ENCODE measurements around the gene SHROOM4.
A peak's percentile ranks its signal among the peaks of the same experiment; 100 is the strongest.

Gene SHROOM4

DNA sequence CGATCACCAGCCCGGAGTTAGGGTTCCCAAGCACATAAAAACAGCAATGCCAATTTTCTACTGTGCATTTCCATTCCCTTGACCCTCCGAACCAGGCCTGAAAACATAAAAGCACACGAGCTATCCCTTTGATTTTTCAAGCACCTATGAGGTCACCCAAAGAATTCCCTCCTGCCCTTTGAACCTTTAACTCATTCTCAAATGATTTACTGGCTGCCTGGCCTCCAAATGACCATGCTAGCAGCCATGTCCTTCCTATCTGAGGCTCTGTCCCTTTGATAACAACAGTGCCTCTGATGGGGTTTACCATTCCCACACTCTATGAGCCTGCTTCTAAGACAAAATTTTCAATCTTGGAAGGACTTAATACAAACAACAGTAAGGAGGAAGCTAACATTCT, 15.2 kb downstream of the SHROOM4 start:
- no peak for DNase-seq (ENCODE audit: extremely low spot score, insufficient read length, low read depth)
- FAIRE-seq, result no peak

DNA sequence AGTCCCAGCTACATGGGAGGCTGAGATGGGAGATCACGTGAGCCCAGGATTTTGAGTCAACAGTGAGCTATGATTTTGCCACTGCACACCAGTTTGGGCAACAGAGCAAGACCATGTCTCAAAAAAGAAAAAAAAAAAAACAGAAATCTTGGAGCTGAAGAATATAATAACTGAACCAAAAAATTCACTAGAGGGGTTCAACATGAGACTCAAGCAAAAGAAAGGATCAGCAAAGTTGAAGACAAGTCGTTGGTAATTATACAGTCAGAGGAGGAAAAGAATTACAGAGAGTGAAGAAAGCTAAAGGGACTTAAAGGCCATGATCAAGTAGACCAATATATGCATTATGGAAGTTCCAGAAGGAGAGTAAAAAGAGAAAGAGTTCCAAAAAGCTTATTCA, 26.9 kb downstream of the SHROOM4 start:
- FAIRE-seq (no peak), DNase-seq (ENCODE audit: extremely low spot score, insufficient read length, low read depth) (no peak)

DNA sequence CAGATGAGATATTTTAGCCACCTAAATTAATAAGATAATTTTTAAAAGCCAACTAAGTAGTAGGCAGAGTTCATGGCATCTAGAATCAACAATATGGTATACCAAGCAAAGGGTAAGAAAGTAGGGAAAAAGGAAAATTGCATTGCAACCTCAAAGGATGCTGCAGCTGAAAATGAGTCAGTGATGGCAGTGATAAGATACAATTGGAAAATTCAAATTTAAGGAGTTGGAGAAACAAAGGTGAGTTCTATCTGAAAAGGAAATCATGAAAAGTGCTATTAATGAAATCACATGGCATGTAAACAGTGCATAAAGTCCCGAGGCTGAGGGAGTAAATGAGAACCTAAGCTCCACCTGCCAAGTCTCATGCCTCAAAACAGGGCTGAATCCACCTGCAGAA, 33.9 kb downstream of the SHROOM4 start:
- no peak for DNase-seq (ENCODE audit: extremely low spot score, insufficient read length, low read depth)
- FAIRE-seq, result no peak

DNA sequence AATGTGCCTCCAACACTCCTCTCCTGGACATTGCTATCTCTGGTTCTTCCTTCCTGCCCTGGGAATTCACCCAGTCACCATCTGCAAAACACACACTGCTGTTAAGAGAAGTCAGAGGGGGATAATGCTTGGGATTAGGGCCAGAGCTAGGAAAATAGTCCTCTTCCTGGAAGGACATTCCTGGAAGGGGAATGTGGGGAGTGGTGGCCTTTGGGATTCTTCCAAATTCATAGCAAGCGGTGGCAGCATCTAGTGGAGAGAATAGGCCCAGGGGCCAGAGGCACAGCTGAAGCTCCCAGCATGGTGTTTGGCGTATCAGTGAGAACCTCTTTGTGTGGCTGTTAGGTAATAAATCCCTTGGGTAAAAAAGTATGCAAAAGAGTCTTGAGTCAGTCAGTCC, 34.3 kb downstream of the SHROOM4 start:
- no peak for DNase-seq (ENCODE audit: extremely low spot score, insufficient read length, low read depth)
- no peak for FAIRE-seq

DNA sequence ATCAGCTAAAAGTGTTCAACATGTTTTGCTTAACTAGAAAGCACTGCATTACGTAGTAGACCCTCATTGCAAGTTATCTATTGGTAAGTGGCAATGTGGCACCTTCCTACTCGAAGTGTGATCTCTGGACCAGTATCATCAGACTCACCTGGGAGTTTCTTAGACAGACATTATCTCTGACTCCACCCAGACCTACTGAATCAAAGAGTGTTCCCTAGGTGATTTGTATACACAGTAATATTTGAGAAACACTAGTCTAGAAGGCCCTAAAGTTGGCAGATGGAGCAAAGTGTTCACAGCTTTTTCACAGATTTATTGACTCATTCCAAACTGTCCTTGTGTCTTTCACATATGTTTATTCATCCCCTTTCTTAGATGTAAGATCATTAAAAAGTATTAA, 35.7 kb downstream of the SHROOM4 start:
- no peak for DNase-seq (ENCODE audit: extremely low spot score, insufficient read length, low read depth)
- no peak for FAIRE-seq

DNA sequence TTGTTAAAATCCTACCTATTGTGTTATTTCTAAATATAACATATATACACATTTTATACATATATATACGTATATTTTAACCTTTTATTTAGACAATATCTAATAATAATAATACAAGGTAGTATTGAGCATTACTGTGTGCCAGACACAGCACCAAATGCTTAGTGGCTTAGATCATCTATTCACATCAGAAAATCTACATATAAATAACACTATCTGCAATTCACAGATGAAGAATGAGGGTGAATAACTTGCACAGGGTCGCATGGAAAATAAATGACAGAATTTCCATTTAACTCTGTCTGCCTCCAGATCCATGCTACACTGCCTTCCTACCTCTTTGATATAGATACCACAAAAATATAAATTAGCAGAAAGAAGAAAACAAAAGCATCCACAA, 37.7 kb downstream of the SHROOM4 start:
- FAIRE-seq (no peak), DNase-seq (ENCODE audit: extremely low spot score, insufficient read length, low read depth) (no peak)

DNA sequence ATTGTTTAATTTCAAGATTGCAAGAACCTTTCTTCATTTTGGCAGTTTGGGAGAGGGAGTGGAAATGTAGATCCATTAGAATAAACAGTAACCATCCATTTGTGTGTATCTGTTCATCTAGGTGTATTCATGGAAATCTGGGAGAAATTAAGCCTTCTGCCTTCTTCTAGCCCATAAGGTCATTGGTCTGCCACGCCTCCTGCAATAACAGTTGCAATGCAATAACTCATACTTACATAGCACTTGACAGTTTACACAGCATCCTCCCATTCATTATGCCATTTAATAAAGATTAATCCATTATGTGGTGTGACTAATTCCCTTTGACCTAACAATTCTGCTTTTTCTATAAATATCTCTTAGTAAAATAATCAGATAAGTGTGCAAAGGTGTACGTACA, 42.6 kb downstream of the SHROOM4 start:
- FAIRE-seq (no peak), DNase-seq (ENCODE audit: extremely low spot score, insufficient read length, low read depth) (no peak)

DNA sequence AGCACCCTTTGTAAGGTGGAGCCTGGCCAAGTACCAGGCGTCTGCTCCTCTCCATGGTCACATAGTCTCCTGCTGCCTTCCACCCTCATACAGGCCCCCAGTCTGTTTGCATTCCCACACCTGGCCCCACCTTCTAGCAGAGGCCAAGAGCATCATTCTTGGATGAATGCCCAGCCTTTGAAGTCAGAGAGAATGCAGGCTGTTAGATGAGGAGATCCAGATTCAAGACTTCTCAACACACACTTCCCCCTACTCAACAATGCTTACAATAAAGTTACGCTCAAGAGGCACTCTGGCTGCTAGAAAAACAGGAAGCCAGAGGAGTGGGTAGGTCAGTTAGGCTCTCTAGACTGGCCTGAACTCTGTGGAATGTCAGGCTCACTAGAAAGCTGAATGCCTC, 43.3 kb downstream of the SHROOM4 start:
- FAIRE-seq, result no peak

DNA sequence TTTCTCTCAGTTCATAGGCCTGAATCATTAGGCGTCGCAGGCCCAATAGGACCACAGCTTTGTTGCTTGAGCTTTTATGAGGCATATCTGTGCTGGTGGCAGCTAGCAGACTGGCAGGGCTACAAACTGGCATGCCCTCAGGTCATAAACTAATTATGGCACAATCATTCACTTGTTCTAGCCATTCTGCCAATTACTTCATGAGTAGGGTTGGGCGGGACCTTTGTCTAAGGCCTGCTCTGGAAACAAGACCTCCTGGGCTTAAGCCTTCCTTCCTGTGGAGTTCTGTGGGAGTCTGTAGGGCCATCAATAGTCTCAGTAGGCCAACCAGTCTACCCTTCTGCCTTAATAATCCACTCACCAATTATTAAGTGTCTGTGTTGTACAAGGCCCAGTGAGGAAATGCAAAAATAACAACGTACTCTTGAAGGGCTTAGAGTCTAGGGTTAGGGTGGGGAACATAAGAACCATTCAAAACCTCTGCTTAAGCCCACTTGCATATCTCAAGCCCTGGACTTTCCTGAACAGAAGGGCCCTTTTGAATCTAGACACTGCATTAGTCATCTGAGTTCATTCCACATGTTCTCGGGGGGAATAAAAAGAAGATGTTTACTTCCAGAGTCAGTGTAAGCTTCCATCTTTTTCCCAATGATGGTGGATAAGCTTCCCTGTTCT, 44.5 kb downstream of the SHROOM4 start:
- no peak for DNase-seq (ENCODE audit: extremely low spot score, insufficient read length, low read depth)

More for the DNA sequence above, 43.3 kb downstream of the SHROOM4 start:
- DNase-seq (ENCODE audit: extremely low spot score, insufficient read length, low read depth), result no peak

DNA sequence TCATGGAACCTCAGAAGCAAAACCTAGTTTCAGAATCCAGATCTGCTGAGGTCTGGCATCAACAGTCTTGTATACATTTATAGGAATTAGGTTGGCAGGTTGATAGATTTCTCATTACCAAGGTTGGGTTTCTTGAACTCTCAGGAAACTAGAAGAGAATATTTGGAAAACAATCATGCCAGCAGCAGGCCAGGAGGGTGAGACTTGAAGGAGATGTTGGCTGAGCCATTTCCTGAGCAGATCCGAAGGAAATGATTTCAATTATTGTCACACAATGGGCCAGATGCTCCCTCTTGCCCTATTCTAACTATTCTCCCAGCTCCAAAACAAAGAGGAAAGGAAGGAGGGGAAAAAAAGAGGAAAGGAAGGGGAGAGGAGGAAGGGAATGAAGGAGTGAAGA, 45.2 kb downstream of the SHROOM4 start:
- FAIRE-seq (no peak), DNase-seq (ENCODE audit: extremely low spot score, insufficient read length, low read depth) (no peak)

More for the DNA sequence above, 44.5 kb downstream of the SHROOM4 start:
- no peak for FAIRE-seq

DNA sequence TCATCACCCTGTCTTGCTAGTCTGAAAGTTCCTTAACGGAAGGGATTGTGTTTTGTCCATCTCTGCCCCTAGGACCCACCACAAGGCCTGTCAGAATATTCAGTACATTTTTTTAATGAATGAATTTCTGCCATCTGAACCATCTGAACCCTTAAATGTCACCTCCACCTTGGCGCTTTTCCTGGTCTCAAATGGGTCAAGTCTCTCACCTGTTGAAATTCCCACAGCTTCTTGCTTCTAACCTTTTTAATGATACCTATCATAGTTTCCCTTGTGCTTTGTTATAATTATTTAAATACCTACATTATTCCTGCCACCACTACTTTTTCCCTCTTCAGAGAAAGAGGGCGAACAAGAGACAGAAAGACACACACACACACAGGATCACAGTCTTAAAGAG, 48.0 kb downstream of the SHROOM4 start:
- FAIRE-seq, result no peak

DNA sequence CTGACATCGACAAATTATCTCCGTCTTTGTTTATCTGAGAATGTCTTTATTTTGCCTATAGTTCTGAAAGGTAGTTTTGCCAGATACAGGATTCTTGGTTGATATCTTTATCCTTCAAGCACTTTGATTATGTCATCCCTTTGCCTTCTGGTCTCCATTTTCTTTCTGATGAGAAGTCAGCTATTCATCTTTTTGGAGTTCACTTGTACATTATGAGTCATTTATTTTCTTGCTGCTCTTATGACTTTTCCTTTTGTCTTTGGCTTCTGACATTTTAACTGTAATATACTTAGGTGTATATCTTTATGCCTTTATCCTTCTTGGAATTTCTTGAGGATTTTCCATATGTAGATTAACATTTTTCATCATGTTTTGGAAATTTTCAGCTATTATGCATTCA, 51.4 kb downstream of the SHROOM4 start:
- no peak for DNase-seq (ENCODE audit: extremely low spot score, insufficient read length, low read depth)
- FAIRE-seq, result no peak

More for the DNA sequence above, 48.0 kb downstream of the SHROOM4 start:
- no peak for DNase-seq (ENCODE audit: extremely low spot score, insufficient read length, low read depth)

DNA sequence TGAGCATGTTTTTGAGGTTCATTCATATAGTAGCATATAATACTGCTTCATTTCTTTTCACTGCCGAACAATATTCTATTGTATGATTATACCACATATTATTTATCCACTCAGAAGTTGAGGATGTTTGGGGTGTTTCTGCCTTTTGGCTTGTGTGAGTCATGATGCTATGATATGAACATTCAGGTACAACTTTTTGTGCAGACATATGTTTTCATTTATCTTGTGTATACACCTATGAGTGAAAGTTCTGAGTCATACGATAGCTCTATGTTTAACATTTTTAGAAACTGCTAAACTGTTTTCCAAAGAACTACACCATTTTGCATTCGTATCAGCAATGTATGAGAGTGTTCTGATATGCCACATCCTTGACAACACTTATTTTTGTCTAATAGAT, 57.7 kb downstream of the SHROOM4 start:
- FAIRE-seq, result peak; percentile 12
- no peak for DNase-seq (ENCODE audit: extremely low spot score, insufficient read length, low read depth)

DNA sequence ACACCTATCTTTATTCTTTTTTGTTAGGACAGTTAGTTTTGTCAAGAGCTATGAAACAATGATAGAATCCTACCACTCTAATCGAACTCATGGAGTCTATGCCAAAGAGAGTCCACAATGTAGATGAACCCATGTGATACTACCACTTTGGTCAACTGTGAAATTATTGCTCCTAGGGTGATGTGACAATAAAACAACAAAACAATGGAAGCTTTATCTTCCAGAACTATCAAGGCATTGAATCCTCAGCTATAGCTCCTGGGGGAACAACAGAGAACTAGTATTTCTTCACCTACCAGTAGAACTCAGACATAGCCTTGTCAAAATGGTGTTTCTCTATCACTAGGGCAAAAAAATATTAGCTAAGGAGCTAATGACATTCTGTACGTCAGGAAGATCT, 62.9 kb downstream of the SHROOM4 start:
- DNase-seq (ENCODE audit: extremely low spot score, insufficient read length, low read depth) (no peak), FAIRE-seq (no peak)

DNA sequence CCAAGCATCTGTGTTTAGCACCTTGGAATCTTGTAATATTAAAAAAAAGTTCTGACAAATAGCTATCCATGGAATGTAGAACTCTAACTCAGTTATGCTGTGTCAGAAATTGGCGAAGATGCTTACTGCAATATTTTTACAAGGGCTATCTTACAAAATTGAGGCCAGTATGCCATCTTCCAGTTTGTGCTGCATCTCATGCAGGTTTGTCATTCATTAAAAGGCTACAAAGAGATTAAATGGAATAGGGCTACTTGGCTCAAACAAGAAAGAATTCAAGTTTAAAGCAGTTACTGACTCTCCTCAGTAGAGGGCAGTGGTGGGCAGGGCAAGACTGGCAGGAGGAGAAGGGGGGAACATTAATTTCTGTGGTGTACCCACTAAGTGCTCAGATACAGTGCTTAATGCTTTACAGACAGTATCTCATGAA, 66.5 kb downstream of the SHROOM4 start:
- FAIRE-seq, result peak; percentile 58
- no peak for DNase-seq (ENCODE audit: extremely low spot score, insufficient read length, low read depth)

DNA sequence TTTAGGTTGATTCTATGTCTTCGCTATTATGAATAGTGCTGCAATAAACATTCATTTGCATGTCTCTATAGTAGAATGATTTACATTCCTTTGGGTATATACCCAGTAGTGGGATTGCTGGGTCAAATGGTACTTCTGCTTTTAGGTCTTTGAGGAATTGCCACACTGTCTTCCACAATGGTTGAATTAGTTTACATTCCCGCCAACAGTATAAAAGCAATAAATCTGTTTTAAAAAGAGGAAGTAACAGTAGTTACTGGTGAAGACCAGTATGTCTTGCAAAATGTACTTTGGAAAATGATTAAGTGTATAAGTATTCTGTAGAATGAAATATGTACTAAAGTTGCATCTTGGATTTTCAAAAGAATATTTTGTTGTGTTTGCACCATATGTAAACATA, 77.3 kb downstream of the SHROOM4 start:
- FAIRE-seq (no peak), DNase-seq (ENCODE audit: extremely low spot score, insufficient read length, low read depth) (no peak)

DNA sequence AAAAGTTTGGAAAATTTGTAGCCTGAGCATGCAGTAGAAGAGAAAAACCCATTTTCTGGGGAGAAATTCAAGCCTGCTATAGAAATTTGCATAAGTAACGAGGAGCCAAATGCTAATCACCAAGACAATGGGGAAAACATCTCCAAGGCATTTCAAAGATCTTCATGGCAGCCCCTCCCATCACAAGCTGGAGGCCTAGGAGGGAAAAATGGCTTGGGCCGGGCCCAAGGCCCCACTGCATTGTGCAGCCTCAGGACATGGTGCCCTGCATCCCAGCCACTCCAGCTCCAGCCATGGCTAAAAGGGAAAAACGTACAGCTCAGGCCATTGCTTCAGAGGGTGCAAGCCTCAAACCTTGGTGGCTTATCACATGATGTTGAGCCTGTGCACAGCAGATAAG, 87.7 kb downstream of the SHROOM4 start:
- no peak for DNase-seq (ENCODE audit: extremely low spot score, insufficient read length, low read depth)
- FAIRE-seq, result no peak

DNA sequence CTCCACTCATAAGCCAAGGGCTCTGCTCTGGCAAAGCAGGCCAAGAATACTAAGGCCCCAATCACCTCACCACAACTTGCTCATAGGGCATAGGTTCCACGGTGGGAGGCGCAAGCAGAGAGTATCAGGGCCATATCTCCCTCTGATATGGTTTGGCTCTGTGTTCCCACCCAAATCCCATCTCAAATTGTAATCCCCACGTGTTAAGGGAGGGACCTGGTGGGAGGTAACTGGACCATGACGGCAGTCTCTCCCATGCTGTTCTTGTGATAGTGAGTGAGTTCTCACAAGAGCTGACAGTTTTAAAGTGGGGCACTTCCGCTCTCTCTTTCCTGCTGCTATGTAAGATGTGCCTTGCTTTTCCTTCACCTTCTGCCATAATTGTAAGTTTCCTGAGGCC, 88.7 kb downstream of the SHROOM4 start:
- no peak for DNase-seq (ENCODE audit: extremely low spot score, insufficient read length, low read depth)
- no peak for FAIRE-seq

DNA sequence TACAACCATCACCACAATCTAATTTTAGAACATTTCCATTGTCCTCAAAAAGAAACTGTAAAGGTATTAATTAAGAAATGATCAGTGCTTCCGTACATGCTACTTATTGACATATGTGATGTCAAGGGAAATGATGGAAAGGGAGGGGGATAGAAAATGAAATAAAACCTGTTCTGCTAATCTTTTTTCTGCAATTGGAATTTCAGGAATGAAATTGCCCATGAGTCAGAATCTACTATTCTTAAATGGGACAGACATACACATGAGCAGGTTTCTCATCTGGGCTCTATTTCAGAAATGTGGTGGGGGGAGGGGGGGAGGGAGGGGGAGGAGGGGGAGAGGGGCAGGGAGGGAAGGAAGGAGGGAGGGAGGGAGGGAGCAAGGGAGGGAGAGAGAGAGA, 91.0 kb downstream of the SHROOM4 start:
- FAIRE-seq (no peak), DNase-seq (ENCODE audit: extremely low spot score, insufficient read length, low read depth) (no peak)

DNA sequence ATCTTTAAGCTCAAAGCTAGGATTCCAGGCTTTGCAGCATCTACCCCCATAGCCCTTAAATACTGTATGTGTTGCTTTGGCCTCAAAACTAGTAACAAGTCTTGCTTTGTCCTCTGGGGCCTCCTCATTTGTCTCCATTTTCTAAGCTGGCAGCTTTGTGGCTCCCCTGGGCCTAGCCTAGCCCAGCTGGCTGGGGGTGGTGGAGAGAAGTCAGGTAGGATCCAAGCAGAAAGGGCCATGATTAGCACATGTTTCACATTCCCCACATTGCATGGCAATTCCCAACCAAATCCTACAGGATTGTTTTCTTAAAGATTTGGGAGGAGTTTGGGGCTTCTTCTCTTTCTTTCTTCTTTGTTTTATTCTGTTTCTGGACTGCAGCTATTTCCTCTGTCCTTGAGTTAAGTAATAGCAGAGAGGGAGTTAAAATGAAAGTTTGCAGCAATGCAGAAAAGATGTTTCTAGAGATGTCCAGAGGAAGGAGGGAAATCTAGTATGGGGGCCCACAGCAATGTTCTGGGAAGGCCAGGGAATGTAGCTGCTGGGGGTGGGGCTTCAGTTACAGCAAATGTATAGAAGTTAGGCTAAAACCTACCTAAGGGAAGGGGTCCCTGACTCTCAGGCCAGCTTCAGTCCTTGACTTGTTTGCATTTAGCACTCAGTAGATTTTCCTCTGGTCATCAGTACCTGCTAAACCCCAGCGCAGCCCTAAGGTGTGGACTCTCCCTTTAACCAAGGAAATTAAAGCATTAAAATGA, 92.1 kb downstream of the SHROOM4 start:
- no peak for FAIRE-seq

DNA sequence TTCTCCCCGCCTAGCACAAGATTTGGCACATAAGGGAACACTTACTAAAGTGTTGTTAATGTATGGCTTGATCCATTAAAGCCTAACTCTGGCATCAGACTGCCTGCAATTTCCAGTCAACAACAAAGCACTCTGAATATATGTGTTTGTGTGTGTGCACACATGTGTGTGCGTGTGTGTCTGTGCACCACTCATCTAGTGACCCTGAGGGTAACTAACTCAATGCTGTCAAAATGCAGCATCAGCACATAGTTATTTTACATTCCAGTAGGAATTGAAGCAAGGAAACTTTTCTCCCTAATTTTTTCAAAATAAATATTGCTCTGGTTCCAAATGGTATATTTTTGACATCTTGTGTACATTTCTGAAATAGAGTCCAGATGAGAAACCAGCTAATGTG, 94.4 kb downstream of the SHROOM4 start:
- DNase-seq (ENCODE audit: extremely low spot score, insufficient read length, low read depth), result no peak
- FAIRE-seq, result no peak

More for the DNA sequence above, 92.1 kb downstream of the SHROOM4 start:
- no peak for DNase-seq (ENCODE audit: extremely low spot score, insufficient read length, low read depth)

DNA sequence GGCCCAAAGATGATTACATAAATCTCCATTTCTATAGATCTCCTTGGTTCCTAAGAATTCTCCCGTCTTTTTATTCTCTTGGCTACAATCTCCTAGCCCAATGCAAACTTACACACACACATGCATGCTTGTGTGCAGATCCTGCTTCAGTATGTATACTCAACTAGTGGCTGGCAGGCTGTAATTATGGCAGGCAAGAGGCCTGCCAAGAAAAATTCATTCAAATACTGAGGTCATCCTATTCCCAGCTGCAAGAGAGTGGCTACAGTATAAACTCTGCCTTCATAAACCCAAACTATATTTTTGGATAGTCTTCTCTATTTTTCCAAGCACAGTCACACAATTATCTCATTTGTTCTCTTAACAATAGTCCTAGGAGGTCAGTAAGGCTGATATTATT, 95.2 kb downstream of the SHROOM4 start:
- no peak for FAIRE-seq
- no peak for DNase-seq (ENCODE audit: extremely low spot score, insufficient read length, low read depth)
